ENCODE measurements around the gene HSPB2.
"Not testable (repeated sequence)": the region's sequence is repeated elsewhere in the genome, so short reads cannot be mapped to it uniquely, and the experiment has no call there.

HSPB2 gene, protein sequence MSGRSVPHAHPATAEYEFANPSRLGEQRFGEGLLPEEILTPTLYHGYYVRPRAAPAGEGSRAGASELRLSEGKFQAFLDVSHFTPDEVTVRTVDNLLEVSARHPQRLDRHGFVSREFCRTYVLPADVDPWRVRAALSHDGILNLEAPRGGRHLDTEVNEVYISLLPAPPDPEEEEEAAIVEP

DNA sequence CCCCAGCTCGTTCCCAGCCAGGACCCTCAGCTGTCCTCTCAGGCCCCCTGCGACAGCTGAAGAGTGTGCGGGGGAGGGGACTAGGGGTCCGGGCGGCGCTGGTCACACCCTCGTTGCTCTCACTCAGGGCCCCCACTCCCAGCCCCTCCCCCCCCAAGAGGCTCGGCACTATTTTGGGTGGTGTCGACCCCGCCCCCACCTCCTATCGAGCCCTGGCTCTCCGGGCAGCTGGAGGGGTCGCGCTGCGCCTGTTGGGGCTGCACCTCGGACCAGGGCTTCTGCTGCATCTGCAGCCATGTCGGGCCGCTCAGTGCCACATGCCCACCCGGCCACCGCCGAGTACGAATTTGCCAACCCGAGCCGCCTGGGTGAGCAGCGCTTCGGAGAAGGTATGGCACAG is at the start of gene HSPB2:
HSPB2 (plus strand) TSS at position 200 of the 400 bp plus-strand sequence; CDS start at position 296, 96 bp downstream.
- no peak for DNase-seq (ENCODE audit: low read depth)

GRCh38 chr11:111870113-111870512 is 42.4 kb upstream of the HSPB2 start:
- no peak for DNase-seq (ENCODE audit: low read depth)

GRCh38 chr11:111870522-111870885 is 42.0 kb upstream of the HSPB2 start:
- DNase-seq (ENCODE audit: low read depth): no peak

DNA sequence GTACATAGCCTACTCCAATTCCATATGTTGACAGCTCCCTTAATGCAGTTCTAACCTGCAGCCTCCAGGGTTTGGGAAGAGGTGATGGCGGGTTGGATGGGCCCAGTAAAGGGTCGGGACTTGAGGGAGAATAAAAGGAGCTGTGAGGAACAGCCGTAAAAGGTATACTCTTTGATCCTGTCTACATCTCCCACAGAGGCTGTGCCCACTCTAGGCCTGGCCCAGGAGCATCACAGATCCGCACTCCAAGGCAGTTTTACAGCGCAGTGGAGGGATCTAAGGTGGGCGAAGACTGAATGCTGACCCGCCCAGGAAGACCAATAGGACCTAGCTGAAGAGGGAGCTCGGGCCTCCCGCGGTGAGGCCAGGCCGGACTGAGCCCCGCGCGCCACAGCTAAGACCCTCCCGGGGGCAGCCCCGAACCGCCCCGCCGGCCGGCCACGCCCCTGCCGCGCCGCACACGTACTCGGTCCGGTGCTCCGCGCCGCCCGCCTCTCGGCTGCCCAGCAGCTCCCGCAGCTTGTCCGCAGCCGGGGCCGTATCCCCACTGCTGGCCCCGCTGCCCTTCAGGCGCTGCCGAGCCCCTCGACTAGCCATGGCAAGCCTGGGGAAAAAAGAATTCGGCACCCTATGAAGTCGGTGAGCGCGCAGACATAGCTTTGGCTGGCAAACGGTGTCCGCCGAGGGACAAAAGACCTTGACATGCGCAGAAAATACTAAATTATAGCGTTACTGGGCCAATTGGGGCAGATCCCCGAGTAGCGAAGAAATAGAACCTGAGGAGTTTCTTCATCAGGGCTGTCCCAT is 41.4 kb upstream of the HSPB2 start, which contains the start of gene ALG9:
ALG9 (minus strand) TSS at position 696 of the 807 bp plus-strand sequence; CDS start at position 597, 99 bp downstream.
- peak; percentile 66 for DNase-seq (ENCODE audit: low read depth)

DNA sequence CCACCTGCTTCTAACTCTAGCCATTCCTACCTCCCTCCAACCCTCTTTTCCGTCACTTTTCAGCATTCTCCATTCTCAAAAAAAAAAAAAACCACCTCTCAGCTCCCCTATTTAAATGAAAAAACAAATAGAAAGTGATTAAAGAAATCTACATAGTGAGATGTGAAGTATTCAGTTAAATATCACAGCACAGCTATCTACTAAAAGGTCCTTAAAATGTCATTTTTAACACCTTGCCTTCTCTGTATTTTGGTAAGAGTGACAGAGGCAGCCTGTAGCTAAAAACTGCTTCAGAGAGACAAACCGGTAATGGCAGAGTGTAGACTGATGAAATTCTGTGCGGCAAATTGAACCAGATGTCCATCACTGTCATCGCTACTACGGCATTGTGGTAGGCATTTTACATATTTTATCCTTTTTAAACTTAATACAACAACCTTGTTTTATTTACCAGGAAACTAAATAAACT is 40.8 kb upstream of the HSPB2 start:
- DNase-seq (ENCODE audit: low read depth): no peak

DNA sequence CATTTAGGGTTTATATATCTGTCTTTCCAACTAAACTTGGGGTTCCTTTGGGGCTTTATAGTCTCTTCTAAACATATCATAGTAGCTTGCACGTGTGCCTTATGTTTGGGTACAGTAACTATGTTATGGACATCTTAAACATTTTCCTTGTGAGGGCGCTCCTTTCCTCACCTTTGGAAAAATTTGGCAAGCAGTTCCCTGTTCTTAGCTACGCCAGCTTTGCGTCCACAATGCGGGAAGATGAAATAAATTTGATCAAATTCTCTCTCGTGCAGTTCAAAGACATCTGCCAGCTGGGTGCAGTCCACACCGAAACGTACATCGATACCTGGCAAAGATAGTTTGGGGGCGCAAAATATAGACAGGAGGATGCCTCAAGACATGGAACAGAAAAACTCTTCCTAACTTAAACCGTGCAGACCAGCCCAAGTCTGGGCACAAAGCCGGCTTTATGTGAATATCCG is 34.1 kb upstream of the HSPB2 start:
- no peak for DNase-seq (ENCODE audit: low read depth)

- peak; percentile 93 for DNase-seq (ENCODE audit: low read depth)
These were observed 33.5 kb upstream of the HSPB2 start, which contains the start of the genes CFAP68 and FDXACB1 for GRCh38 chr11:111878849-111879636. TSS of gene CFAP68 (plus strand) at chr11:111879541. CDS start at chr11:111879561, 20 bp downstream. TSS of gene FDXACB1 (minus strand) at chr11:111879165. CDS start at chr11:111879132, 33 bp downstream.

DNA sequence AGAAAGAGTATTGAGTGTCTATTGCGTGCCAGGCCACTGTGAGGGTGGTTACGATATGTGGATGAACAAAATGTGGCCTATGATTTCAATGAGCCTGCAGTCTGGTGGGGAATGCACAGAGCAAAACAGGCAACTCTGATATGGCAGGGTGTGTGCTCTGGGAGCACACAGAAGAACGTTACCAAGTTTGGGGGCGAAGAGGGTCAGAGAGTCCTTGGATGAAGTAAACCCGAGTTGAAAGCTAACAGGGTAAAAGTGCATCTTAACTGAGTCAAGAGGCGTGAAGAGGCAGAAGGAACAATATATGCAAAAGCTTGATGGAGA is 32.9 kb upstream of the HSPB2 start:
- no peak for DNase-seq (ENCODE audit: low read depth)

DNA sequence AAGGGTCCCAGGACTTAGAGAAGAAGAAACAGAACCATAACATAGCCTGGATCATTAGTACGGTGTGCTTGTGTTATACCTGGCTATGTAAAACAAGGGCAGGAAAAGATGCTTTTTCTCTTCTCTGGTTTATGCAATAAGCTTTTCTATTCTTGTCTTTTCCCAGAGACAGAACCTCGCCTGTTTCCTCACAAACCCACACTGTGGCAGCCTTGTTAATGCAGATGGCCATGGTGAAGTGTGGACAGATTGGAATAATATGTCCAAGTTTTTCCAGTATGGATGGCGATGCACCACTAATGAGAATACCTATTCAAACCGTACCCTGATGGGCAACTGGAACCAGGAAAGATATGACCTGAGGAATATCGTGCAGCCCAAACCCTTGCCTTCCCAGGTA is 30.3 kb upstream of the HSPB2 start:
- DNase-seq (ENCODE audit: low read depth): no peak

GRCh38 chr11:111885053-111885452 is 27.5 kb upstream of the HSPB2 start:
- DNase-seq (ENCODE audit: low read depth): not testable (repeated sequence)

DNA sequence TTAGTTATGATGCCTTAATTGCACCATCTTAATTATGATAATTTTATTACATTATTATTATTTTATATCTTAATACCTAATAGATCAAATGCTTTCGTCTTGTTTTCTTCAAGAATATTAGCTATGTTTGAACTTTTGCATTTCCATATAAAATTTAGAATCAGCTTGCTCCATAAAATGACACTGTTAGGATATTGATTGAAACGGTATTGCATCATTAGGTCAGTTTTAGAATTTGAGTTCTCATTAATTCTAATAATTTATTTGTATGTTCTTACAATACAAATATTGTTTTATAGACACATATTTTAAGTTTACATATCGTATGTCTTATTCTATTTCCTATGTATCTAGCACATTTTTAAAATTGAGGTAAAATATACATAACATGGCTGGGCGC is 26.5 kb upstream of the HSPB2 start:
- DNase-seq (ENCODE audit: low read depth): no peak

- DNase-seq (ENCODE audit: low read depth): no peak
These were observed 25.7 kb upstream of the HSPB2 start for GRCh38 chr11:111886844-111887243.

- DNase-seq (ENCODE audit: low read depth): no peak
These were observed 7.1 kb upstream of the HSPB2 start for GRCh38 chr11:111905411-111905810.

GRCh38 chr11:111906680-111907079 is 5.9 kb upstream of the HSPB2 start:
- no peak for DNase-seq (ENCODE audit: low read depth)

- no peak for DNase-seq (ENCODE audit: low read depth)
These were observed 3.8 kb upstream of the HSPB2 start for GRCh38 chr11:111908639-111909305.

DNA sequence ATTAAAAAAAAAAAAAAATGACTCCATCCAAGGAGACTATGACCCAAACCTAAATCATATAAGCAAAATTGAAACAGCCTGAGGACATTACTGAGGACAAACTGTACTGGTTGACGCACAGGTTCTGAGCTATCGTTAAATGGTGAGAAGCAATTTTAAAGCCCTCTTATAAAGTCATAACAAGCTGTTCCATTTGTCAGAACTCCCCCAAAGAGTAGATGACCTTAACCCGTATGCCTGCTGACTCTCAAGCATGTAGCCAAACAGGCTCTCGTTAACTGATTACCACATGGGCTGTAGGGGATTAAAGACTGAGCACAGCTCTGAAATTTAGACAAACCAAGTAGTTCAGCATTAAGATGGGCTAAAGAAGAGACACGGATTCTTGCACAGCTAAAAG is 3.2 kb upstream of the HSPB2 start:
- no peak for DNase-seq (ENCODE audit: low read depth)

- DNase-seq (ENCODE audit: low read depth): no peak
These were observed 1.6 kb upstream of the HSPB2 start for GRCh38 chr11:111910676-111911562.

GRCh38 chr11:111911563-111912401 is 752 bp upstream of the HSPB2 start, which contains the start of gene CRYAB:
TSS of gene CRYAB (minus strand) at chr11:111911770. CDS start at chr11:111911724, 46 bp downstream.
- DNase-seq (ENCODE audit: low read depth): no peak

DNA sequence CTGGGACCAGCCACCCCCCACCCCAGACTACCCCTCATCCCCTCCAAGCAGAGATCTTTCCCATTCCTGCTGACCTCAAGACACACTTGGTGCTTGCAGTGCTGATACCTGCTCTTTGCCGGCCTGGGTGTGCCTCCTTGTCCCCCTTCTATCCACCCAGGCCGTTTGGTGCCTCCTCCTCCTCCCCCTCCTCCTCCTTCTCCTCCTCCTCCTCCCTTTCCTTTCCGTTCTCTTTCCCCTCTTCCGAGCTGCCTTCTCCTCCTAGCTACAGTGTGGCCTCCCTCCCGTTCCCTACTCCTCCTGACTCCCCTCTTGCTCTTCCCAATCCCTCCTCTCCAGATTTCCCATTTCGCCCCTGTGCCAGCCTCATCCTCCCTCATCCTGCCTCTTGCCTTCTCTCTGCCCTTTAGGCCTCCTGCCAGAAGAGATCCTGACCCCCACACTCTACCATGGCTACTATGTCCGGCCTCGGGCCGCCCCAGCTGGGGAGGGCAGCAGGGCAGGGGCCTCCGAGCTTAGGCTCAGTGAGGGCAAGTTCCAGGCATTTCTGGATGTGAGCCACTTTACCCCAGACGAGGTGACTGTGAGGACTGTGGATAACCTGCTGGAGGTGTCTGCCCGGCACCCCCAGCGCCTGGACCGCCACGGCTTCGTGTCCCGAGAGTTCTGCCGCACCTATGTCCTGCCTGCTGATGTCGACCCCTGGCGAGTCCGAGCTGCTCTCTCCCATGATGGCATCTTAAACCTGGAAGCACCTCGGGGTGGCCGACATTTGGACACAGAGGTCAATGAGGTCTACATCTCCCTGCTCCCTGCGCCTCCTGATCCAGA is 712 bp downstream of the HSPB2 start:
- DNase-seq (ENCODE audit: low read depth): no peak
